GM04504 (cell line): Measurements from ENCODE around the gene ZNF512B.
"Not testable (repeated sequence)": the region's sequence is repeated elsewhere in the genome, so short reads cannot be mapped to it uniquely, and the experiment has no call there.

ENCODE experiments used
- DNase-seq: peaks from one replicate; pipeline ENCODE4 v3.0.0-alpha.2; 2012; ENCODE audit warnings: low read depth

ZNF512B gene

DNA sequence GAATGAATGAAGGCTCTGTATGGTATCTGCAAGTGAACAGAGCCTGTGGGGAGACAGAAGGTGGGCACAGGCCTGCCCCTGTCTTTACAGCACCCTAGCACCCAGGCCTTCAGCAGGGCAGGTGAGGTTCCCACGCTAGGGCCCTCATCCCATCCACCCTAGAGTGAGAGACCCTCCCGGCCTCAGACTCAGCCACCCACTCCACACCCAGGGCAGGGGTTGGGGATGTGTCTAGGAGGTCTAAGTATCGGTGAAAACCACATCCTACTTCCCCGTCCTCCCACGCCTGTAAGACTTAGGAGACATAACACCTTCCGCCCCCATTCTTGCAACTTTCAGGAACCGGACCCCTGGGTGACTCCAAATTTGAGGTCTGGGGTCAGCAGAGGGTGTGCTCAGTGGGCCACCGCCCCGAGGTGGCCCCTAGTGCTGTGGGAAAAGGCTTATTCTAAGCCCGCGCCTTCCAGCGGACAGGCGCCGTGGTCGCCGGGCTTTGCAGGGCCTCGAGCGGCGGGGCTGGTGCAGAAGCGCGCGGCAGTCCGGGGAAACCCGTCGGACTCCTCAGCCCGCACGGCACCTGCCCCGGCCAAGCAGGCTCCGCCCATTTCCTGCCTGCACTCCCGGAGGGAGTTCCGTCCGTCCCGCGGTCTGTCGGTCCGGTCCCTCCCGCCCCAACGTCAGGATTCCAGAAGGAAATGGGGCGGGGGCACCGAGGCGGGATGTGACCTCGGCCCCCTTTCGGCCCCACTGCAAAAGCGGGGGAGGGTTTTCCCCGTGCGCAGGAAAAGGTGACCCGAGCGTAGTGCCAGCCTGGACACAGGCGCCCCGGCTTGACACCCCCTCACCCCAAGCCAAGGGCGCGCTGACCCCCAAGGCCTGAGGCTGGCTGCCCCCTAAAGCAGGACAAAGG is 8.8 kb upstream of the ZNF512B start:
- DNase-seq, result no peak

DNA sequence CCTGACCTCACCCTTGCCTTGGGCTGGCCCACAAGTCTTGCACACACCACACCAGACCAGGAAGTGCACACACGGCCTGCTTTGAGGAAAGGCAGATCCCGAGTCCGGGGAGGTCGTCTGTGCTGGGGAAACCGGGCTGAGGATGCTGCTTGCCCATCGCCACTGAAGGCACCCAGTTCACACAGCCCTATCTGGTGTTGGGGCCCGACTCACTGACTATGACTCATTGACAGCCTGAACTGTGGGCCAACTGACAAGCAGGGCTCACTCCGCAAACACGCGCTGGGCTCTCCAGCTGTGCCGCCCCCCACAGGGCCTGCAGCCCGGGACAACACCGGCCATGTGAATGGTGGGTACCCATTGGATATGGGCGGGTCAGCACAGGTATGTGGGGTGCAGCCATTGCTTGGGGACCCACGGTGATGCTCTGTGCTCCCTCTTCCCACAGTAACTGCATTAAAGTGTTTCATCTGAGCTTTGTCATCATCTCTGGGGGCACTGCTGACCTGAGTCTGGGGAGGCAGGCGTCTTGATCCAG is 8.1 kb upstream of the ZNF512B start:
- no peak for DNase-seq

DNA sequence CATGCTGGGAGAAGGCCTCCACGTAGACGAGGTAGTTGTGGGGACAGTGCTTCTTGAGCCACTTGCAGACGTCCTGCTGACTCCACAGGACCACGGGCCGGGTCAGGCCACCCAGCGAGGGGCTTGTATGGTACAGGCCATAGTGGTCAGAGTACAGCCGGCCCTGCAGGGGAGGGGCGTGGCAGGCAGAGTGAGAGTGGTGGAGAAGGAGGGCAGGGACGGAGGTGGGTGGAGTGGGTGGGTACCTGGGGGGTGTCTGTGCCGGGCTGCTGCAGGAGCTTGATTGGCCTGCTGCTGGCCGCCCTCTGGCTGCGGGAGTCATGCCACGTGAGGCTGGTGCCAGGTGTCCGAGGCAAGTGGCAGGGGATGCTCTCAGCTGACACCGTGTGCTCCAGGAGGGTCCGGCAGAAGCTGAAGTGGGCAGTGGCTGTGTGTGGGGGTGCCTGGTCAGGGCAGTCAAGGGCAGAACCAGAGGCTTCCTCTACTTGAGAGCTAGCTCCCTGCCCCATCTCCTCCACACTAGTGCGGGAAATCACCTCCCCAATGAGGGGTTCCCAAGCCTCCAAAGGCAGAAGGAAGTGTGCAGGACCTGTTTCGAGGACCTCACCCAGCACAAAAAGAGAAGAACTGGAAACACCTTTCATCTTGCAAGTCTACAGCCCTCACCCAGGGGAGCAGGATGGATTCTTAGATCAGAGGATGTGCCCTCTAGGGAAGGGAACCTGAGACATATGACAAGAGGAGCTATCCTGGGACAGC is 7.4 kb upstream of the ZNF512B start:
- no peak for DNase-seq

GRCh38 chr20:63976511-63976910 is 6.8 kb upstream of the ZNF512B start:
- not testable (repeated sequence) for DNase-seq

- no peak for DNase-seq
Measured at GRCh38 chr20:63974402-63975200, 4.9 kb upstream of the ZNF512B start.

DNA sequence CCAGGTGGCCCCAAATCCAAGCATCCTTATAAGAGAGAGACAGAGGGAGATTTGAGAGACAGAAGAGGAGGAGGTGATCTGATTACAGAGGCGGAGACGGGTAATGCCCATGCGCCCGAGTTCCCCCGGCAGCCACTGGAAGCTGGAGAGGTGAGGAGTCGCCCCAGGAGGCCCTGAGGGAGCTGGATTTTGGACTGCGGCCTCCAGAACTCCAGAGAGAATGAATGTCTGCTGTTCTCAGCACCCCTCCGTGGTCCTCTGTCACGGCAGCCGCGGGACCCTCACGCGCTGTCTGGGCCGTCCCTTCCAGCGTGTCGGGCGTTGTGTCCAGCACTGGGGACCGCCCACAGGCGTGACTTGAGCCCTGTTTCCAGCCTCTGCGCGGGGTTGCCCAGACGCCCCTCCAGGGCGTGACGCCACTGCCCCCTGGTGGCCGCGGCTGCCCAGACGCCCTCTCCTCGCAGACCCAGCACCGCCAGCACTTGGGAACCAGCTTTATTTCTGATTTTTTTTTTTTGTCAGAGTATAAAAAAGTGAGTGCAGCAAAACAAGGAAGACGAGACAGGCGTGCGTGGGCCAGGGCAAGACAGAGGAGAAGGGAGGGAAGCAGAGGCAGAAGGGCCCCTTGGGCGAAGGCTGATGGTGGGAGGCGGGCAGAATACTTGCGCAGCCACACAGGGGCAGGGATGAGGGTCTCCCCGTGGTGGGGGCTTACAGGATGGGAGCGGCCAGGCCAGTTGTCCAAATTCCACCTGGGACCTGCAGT is 4.1 kb upstream of the ZNF512B start:
- DNase-seq, result peak; percentile 59

DNA sequence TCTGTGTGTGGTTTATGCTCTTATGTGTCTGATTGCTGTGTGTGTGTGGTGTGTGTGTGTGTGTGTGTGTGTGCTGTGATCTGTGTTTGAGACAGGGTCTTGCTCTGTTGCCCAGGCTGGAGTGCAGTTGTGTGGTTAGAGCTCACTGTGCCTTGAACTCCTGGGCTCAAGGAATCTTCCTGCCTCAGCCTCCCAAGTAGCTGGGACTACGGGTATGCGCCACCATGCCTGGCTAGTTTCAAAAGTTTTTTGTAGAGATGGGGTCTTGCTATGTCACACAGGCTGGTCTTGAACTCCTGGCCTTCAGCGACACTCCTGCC is 3.4 kb upstream of the ZNF512B start:
- DNase-seq, result no peak

GRCh38 chr20:63972312-63973159 is 2.8 kb upstream of the ZNF512B start:
- no peak for DNase-seq

DNA sequence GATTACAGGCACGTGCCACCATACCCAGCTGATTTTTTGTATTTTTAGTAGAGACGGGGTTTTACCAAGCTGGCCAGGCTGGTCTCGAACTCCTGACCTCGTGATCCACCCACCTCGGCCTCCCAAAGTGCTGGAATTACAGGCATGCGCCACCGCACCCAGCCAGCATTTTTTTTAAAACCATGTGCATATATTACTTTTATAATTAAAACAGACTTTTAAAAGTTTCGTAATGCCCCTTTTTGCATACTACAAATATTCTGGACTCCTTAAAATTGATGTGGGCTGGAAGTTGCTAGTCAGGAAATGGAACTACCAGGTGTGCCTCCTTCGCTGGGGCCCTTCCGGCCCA is 2.2 kb upstream of the ZNF512B start:
- not testable (repeated sequence) for DNase-seq

DNA sequence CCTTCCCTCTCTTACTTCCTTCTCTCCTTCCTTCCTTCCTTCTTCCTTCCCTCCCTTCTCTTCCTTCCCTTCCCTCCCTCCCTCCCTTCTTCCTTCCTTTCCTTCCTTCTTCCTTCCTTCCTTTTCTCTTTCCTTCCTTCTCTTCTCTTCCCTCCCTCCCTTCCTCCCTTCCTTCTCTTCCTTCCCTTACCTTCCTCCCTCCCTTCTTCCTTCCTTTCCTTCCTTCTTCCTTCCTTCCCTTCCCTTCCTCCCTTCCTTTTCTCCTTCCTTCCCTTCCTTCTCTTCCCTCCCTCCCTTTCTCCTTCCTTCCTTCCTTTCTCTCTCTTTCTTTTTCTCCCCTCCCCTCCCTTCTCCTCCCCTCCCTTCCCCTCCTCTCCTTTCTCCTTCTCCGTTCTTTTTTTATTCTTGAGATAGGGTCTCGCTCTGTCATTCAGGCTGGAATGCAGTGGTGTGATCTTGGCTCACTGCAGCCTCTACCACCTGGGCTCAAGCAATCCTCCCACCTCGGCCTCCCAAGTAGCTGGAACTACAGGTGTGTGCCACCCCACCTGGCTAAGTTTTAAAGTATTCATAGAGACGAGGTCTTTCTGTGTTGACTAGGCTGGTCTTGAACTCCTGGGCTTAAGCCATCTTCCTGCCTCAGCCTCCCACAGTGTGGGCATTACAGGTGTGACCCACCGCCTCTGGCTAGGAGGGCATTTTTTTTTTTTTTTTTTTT is 1.1 kb upstream of the ZNF512B start:
- DNase-seq, result no peak

DNA sequence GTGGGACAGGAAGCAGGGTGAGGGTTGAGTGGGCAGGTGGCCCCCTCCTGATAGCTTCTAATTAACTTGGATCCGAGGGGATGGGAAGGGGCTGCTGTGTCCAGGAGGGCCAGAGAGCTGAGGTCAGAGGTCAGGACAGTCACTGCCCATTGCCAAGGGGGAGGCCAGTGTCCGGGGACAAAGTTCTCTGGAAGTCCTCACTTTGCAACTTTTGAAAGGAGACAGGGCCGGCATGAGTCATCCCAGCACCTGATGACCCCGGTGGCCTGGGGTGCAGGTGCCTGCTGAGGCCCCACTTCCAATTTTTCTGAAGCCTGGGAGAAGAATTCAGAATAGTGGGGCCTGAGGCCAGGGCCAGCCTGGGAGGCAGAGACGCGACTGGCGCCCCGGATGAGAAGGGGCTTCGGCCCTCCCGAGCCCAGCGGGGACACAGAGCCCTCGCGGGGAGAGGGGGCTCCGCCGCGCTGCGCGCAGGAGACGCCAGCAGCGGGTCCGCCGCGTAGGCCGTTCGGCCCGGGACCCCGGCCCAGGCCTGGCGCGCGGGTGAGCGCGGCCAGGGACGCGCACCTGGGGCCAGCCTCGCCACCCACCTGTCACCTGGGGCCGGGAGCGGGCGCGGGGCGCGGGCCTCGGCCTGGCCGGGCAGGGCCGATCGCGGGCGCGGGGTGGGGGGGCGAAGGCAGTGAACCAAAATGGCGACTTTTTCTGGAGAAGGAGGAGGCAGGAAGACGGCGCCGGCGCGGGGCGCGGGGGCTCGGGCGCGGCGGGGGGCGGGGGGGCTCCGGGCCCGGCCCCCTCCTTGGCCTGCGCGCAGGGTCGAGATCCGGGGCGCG is 586 bp downstream of the ZNF512B start:
- DNase-seq, result no peak

- no peak for DNase-seq
Measured at GRCh38 chr20:63968136-63968927, 1.4 kb downstream of the ZNF512B start.

DNA sequence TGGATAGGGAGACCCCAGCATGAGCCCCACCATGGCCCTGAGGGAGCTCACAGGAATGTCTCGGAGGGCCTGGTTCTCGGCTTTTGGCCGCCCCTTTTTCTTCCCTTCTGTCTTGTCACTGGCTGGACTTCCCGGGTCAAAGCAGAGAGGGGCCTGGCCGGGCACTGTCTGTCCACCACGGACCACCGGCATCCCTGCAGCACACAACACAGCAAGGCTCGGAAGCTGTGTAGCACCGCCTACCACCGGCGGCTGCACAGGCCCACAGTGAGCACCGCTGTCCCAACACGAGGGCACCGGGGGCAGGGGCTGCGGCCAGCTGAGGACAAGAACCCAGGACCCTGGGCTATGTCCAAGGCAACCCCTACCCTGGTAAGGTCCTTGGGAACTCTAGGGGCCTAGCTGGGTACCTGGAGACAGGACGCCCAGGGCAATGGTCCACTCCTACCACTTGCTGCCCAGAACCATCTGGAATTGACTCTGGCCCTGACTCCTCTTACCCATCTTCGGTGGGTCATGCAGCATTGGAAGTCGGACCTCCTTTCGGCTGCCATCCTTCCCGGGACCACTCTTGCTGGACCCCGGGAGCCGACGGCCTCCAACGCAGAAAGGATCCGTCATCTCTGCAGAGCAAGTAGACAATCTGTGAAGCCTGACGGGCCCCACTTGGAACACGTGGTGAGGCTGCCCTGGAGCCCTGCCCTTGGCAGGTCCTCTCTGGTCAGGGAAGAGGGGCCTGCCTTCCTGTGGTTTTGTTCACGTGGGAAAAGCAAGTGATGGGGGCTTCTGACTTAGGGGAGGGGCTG is 2.2 kb downstream of the ZNF512B start:
- no peak for DNase-seq

GRCh38 chr20:63966944-63967322 is 2.8 kb downstream of the ZNF512B start:
- DNase-seq, result no peak

GRCh38 chr20:63966172-63966943 is 3.4 kb downstream of the ZNF512B start:
- no peak for DNase-seq

GRCh38 chr20:63964412-63964811 is 5.3 kb downstream of the ZNF512B start:
- DNase-seq, result no peak
